Measurements from ENCODE around the gene EEF1AKMT2.

DNA sequence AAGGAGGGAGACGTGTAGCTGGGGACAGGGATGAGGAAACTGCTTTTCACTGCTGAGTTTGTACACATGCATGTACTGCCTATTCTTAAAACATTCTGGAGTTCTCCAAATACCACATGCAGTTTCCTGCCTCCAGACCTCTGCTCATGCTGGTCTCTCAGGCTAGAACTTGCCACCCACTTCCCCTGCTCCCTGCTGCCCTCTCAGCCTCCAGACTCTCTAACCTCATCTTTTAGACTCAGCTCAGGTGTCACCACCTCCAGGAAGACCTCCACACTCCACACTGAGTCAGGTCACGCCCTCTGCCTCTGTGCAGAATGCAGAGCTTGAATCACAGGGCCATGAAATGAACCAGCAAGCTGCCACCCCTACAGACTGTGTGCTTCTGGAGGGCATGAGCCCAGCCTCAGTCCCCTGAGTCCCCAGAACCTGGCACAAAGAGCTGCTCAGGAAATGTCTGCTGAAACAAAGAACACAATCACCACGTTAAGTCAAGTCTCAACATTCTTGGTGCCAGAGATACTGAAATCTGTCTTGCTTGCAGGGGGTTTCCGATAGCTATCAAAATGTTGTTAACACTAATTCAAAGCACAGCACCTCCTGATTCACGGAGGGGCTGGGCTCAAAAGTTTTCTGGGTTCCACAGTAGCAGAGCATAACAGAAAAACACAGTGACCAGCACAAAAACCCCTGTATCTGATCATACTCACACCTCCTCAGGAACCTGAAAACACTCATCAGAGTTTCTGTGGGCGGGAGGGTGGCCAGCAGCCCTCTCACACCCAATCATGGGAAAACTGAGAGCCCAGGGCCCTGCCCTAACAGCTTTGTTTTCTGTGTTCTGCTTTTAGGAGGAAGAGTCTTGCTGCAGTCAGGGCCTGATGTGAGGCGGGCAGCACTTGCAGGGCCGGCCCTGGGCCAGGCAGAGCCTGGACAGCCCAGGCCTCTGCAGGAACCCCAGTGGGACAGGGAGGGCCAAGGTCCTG is 68.6 kb downstream of the EEF1AKMT2 start:
- TF ChIP-seq, protein P1, sequence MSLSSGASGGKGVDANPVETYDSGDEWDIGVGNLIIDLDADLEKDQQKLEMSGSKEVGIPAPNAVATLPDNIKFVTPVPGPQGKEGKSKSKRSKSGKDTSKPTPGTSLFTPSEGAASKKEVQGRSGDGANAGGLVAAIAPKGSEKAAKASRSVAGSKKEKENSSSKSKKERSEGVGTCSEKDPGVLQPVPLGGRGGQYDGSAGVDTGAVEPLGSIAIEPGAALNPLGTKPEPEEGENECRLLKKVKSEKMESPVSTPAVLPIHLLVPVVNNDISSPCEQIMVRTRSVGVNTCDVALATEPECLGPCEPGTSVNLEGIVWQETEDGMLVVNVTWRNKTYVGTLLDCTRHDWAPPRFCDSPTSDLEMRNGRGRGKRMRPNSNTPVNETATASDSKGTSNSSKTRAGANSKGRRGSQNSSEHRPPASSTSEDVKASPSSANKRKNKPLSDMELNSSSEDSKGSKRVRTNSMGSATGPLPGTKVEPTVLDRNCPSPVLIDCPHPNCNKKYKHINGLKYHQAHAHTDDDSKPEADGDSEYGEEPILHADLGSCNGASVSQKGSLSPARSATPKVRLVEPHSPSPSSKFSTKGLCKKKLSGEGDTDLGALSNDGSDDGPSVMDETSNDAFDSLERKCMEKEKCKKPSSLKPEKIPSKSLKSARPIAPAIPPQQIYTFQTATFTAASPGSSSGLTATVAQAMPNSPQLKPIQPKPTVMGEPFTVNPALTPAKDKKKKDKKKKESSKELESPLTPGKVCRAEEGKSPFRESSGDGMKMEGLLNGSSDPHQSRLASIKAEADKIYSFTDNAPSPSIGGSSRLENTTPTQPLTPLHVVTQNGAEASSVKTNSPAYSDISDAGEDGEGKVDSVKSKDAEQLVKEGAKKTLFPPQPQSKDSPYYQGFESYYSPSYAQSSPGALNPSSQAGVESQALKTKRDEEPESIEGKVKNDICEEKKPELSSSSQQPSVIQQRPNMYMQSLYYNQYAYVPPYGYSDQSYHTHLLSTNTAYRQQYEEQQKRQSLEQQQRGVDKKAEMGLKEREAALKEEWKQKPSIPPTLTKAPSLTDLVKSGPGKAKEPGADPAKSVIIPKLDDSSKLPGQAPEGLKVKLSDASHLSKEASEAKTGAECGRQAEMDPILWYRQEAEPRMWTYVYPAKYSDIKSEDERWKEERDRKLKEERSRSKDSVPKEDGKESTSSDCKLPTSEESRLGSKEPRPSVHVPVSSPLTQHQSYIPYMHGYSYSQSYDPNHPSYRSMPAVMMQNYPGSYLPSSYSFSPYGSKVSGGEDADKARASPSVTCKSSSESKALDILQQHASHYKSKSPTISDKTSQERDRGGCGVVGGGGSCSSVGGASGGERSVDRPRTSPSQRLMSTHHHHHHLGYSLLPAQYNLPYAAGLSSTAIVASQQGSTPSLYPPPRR (CRISPR knock-in tag; IDR thresholded peaks at IDR 0.05; ENCODE audit: borderline replicate concordance), result no peak
- TF ChIP-seq CC2D1A (IDR thresholded peaks at IDR 0.05) (no peak), SMC3 (conservative IDR thresholded peaks at IDR 0.05; ENCODE audit: insufficient read depth, low read depth, low read length) (no peak), NFYB (IDR thresholded peaks at IDR 0.05; ENCODE audit: extremely low read depth, insufficient read length) (no peak), ZNF408 (CRISPR knock-in tag; IDR thresholded peaks at IDR 0.05; ENCODE audit: low read depth) (no peak), GTF2F1 (IDR thresholded peaks at IDR 0.05; ENCODE audit: low read depth, low read length) (no peak), YBX1 (IDR thresholded peaks at IDR 0.05) (no peak), ZNF384 (IDR thresholded peaks at IDR 0.05; ENCODE audit: low read depth, low read length) (no peak)
- TF ChIP-seq, protein P2, sequence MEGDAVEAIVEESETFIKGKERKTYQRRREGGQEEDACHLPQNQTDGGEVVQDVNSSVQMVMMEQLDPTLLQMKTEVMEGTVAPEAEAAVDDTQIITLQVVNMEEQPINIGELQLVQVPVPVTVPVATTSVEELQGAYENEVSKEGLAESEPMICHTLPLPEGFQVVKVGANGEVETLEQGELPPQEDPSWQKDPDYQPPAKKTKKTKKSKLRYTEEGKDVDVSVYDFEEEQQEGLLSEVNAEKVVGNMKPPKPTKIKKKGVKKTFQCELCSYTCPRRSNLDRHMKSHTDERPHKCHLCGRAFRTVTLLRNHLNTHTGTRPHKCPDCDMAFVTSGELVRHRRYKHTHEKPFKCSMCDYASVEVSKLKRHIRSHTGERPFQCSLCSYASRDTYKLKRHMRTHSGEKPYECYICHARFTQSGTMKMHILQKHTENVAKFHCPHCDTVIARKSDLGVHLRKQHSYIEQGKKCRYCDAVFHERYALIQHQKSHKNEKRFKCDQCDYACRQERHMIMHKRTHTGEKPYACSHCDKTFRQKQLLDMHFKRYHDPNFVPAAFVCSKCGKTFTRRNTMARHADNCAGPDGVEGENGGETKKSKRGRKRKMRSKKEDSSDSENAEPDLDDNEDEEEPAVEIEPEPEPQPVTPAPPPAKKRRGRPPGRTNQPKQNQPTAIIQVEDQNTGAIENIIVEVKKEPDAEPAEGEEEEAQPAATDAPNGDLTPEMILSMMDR (IDR thresholded peaks at IDR 0.05 in 2 of 3, conservative IDR thresholded peaks at IDR 0.05 in 1 of 3; ENCODE audit: insufficient read depth in 2 of 3, low read depth in 1 of 3, low read length in 3 of 3), result no peak
- TF ChIP-seq, protein P3, sequence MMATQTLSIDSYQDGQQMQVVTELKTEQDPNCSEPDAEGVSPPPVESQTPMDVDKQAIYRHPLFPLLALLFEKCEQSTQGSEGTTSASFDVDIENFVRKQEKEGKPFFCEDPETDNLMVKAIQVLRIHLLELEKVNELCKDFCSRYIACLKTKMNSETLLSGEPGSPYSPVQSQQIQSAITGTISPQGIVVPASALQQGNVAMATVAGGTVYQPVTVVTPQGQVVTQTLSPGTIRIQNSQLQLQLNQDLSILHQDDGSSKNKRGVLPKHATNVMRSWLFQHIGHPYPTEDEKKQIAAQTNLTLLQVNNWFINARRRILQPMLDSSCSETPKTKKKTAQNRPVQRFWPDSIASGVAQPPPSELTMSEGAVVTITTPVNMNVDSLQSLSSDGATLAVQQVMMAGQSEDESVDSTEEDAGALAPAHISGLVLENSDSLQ (IDR thresholded peaks at IDR 0.05), result no peak
- TF ChIP-seq, protein P4, sequence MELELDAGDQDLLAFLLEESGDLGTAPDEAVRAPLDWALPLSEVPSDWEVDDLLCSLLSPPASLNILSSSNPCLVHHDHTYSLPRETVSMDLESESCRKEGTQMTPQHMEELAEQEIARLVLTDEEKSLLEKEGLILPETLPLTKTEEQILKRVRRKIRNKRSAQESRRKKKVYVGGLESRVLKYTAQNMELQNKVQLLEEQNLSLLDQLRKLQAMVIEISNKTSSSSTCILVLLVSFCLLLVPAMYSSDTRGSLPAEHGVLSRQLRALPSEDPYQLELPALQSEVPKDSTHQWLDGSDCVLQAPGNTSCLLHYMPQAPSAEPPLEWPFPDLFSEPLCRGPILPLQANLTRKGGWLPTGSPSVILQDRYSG (tag; conservative IDR thresholded peaks at IDR 0.05; ENCODE audit: low read depth), result no peak
- TF ChIP-seq, protein P5, sequence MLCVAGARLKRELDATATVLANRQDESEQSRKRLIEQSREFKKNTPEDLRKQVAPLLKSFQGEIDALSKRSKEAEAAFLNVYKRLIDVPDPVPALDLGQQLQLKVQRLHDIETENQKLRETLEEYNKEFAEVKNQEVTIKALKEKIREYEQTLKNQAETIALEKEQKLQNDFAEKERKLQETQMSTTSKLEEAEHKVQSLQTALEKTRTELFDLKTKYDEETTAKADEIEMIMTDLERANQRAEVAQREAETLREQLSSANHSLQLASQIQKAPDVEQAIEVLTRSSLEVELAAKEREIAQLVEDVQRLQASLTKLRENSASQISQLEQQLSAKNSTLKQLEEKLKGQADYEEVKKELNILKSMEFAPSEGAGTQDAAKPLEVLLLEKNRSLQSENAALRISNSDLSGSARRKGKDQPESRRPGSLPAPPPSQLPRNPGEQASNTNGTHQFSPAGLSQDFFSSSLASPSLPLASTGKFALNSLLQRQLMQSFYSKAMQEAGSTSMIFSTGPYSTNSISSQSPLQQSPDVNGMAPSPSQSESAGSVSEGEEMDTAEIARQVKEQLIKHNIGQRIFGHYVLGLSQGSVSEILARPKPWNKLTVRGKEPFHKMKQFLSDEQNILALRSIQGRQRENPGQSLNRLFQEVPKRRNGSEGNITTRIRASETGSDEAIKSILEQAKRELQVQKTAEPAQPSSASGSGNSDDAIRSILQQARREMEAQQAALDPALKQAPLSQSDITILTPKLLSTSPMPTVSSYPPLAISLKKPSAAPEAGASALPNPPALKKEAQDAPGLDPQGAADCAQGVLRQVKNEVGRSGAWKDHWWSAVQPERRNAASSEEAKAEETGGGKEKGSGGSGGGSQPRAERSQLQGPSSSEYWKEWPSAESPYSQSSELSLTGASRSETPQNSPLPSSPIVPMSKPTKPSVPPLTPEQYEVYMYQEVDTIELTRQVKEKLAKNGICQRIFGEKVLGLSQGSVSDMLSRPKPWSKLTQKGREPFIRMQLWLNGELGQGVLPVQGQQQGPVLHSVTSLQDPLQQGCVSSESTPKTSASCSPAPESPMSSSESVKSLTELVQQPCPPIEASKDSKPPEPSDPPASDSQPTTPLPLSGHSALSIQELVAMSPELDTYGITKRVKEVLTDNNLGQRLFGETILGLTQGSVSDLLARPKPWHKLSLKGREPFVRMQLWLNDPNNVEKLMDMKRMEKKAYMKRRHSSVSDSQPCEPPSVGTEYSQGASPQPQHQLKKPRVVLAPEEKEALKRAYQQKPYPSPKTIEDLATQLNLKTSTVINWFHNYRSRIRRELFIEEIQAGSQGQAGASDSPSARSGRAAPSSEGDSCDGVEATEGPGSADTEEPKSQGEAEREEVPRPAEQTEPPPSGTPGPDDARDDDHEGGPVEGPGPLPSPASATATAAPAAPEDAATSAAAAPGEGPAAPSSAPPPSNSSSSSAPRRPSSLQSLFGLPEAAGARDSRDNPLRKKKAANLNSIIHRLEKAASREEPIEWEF (CRISPR knock-in tag; IDR thresholded peaks at IDR 0.05), result no peak
